ENCODE data around the gene ANAPC2. TPM values are rescaled to one million over a fixed set of nuclear protein-coding genes. Genes with fewer than 3 reads are reported as not detected.

The ANAPC2 gene
- polyA plus RNA-seq, 1 experiment: 12.1 TPM

- H3K27ac ChIP-seq (ENCODE audit: low read depth, low read length): no peak overlapping the region
- no peak for DNase-seq (ENCODE audit: low read depth, low spot score)
- H3K9me3 ChIP-seq (ENCODE audit: control insufficient read depth, insufficient read depth, low read length): no peaks in the 10 kb centered on the region; the same call in 1 of the 2 replicates
- H3K4me3 ChIP-seq (ENCODE audit: low read depth, low read length): no peak overlapping the region
- POLR2A ChIA-PET: interaction anchor here (0.6 kb wide), 1 partner anchor 70 kb away, joined by 3 read pairs; the partner anchor contains the start of gene TUBB4B
- H3K27me3 ChIP-seq (ENCODE audit: control insufficient read depth, insufficient read depth, low read length): peaks cover 52% of the 10 kb centered on the region
- CTCF ChIA-PET: no interaction called here
- TF ChIP-seq, protein P1, sequence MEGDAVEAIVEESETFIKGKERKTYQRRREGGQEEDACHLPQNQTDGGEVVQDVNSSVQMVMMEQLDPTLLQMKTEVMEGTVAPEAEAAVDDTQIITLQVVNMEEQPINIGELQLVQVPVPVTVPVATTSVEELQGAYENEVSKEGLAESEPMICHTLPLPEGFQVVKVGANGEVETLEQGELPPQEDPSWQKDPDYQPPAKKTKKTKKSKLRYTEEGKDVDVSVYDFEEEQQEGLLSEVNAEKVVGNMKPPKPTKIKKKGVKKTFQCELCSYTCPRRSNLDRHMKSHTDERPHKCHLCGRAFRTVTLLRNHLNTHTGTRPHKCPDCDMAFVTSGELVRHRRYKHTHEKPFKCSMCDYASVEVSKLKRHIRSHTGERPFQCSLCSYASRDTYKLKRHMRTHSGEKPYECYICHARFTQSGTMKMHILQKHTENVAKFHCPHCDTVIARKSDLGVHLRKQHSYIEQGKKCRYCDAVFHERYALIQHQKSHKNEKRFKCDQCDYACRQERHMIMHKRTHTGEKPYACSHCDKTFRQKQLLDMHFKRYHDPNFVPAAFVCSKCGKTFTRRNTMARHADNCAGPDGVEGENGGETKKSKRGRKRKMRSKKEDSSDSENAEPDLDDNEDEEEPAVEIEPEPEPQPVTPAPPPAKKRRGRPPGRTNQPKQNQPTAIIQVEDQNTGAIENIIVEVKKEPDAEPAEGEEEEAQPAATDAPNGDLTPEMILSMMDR (IDR thresholded peaks at IDR 0.05; ENCODE audit: low read depth, low read length): no peak
Measured at GRCh38 chr9:137170486-137171148, 17.7 kb downstream of the ANAPC2 start.

GRCh38 chr9:137169896-137170358 lies 18.4 kb downstream of the ANAPC2 start, which contains the start of gene LRRC26:
LRRC26 (minus strand) TSS chr9:137170051; CDS start chr9:137169943, 108 bp downstream.
- no peaks in the 10 kb centered on the region; the same call in 1 of the 2 replicates for H3K9me3 ChIP-seq (ENCODE audit: control insufficient read depth, insufficient read depth, low read length)
- TF ChIP-seq, protein P1 (IDR thresholded peaks at IDR 0.05; ENCODE audit: low read depth, low read length): no peak
- peaks cover 59% of the 10 kb centered on the region for H3K27me3 ChIP-seq (ENCODE audit: control insufficient read depth, insufficient read depth, low read length)
- H3K4me3 ChIP-seq (ENCODE audit: low read depth, low read length): no peak within 1 kb of the TSS
- CTCF ChIA-PET: no interaction called here
- POLR2A ChIA-PET: interaction anchor here (1.1 kb wide), 1 partner anchor 44 kb away, joined by 5 read pairs; no protein-coding TSS in a partner anchor
- no peak within 1 kb of the TSS for H3K27ac ChIP-seq (ENCODE audit: low read depth, low read length)
- DNase-seq (ENCODE audit: low read depth, low spot score): no peak

DNA sequence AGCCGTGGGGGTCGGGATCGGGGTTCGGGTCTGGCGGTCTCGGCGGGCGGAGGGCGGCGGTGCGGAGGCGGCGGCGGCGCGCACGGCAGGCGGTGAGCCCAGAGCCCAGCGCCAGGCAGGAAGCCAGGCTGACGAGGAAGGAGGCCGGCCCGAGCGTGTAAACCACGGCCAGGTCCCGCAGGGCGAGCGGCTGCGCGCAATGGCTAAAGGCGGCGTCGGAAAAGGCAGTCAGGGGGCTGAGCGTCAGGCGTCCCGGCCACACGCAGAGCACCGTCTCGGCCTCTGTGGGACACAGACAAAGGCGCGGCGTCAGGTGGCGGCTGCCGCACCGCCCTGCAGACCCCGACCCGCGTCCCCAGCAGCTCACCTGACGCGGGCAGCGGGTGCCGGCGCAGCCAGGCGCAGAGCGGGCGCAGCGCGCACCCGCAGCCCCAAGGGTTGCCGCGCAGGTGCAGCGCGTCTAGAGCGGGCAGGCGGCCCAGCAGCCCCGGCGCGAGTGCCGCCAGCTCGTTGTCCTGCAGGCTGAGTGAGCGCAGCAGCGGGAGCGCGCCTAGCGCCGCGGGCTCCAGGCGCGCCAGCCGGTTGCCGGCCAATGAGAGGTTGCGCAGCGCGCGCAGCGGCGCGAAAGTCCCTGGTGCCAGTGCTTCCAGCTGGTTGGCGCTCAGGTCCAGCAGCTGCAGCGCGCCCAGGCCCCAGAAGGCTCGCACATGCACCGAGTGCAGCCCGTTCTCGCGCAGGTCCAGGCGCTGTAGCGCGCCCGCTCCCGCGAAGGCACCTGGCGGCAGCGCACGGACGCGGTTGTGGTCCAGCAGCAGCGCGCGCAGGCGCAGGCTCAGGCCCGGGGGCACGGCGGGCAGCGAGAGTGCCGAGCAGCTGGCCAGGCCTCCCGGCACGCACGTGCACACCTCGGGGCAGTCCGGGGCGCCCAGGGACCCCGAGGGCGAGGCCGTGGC lies 19.2 kb downstream of the ANAPC2 start:
- CTCF ChIA-PET: no interaction called here
- peaks cover 62% of the 10 kb centered on the region for H3K27me3 ChIP-seq (ENCODE audit: control insufficient read depth, insufficient read depth, low read length)
- no peak overlapping the region for H3K4me3 ChIP-seq (ENCODE audit: low read depth, low read length)
- H3K9me3 ChIP-seq (ENCODE audit: control insufficient read depth, insufficient read depth, low read length): peaks cover 3% of the 10 kb centered on the region; the same call in 1 of the 2 replicates
- DNase-seq (ENCODE audit: low read depth, low spot score): no peak
- POLR2A ChIA-PET: interaction anchor here (1.1 kb wide), 1 partner anchor 43 kb away, joined by 5 read pairs; no protein-coding TSS in a partner anchor
- TF ChIP-seq, protein P1 (IDR thresholded peaks at IDR 0.05; ENCODE audit: low read depth, low read length): no peak
- no peak overlapping the region for H3K27ac ChIP-seq (ENCODE audit: low read depth, low read length)

DNA sequence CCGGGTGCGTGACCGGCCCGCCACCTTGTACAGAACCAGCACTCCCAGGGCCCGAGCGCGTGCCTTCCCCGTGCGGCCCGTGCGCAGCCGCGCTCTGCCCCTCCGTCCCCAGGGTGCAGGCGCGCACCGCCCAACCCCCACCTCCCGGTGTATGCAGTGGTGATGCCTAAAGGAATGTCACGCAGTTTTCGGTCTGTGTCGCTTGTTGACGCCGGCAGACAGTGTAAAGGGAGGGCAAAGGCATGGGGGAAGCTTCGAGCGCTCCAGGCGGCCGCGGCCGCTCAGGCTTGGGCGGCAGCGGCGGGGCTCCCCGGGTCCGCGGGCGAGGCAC lies 19.8 kb downstream of the ANAPC2 start:
- H3K4me3 ChIP-seq (ENCODE audit: low read depth, low read length): no peak overlapping the region
- no peak overlapping the region for H3K27ac ChIP-seq (ENCODE audit: low read depth, low read length)
- DNase-seq (ENCODE audit: low read depth, low spot score): no peak
- ChIA-PET CTCF (no interaction called here), POLR2A (no interaction called here)
- TF ChIP-seq, protein P1 (IDR thresholded peaks at IDR 0.05; ENCODE audit: low read depth, low read length): no peak
- H3K9me3 ChIP-seq (ENCODE audit: control insufficient read depth, insufficient read depth, low read length): peaks cover 3% of the 10 kb centered on the region; the same call in 1 of the 2 replicates
- peaks cover 68% of the 10 kb centered on the region for H3K27me3 ChIP-seq (ENCODE audit: control insufficient read depth, insufficient read depth, low read length)

Data from AG04450 (cell line).